OCI-LY1 (cell line): Measurements from ENCODE around the gene CNOT2.

Source experiments
- EZH2 ChIP-seq: fragments of 200-600 bp; sonication (generic), shearing (Covaris generic); IDR thresholded peaks from 2 replicates; pipeline ENCODE4 v1.8.0; 2017; ENCODE audit warnings: borderline replicate concordance, mixed run types, mild to moderate bottlenecking, antibody characterized with exemption, low read length, moderate library complexity, mixed read lengths
- TF ChIP-seq, protein P1 (sequence below): fragments of 200-600 bp; sonication (generic), shearing (Covaris generic); IDR thresholded peaks from 2 replicates; pipeline ENCODE4 v1.5.1; 2017; ENCODE audit warnings: mild to moderate bottlenecking, antibody characterized with exemption, low read length, moderate library complexity, mixed read lengths

DNA sequence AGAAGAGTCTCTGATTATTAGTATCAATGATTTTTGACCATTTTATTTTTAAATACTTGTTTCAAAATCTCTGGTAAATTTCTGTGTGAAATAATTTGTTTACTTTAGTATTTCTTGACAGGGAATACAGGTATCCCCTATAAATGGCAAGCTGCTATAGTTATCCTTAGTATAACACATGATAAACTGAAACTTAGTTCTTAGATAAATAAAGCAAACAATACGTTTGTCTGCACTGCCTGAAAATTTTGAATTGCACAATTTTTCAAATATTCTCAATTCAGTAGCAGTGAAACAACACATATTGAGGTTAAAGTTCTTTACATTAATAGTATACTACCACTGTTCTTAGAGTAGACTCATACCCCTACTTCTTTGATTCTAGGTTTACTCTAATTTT, 26.9 kb downstream of the CNOT2 start:
- TF ChIP-seq, protein P1, sequence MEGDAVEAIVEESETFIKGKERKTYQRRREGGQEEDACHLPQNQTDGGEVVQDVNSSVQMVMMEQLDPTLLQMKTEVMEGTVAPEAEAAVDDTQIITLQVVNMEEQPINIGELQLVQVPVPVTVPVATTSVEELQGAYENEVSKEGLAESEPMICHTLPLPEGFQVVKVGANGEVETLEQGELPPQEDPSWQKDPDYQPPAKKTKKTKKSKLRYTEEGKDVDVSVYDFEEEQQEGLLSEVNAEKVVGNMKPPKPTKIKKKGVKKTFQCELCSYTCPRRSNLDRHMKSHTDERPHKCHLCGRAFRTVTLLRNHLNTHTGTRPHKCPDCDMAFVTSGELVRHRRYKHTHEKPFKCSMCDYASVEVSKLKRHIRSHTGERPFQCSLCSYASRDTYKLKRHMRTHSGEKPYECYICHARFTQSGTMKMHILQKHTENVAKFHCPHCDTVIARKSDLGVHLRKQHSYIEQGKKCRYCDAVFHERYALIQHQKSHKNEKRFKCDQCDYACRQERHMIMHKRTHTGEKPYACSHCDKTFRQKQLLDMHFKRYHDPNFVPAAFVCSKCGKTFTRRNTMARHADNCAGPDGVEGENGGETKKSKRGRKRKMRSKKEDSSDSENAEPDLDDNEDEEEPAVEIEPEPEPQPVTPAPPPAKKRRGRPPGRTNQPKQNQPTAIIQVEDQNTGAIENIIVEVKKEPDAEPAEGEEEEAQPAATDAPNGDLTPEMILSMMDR, result no peak
- TF ChIP-seq EZH2, result no peak
